BE2C (cell line): ENCODE measurements around the gene TUT4.

Source experiments
- DNase-seq: peaks from one replicate; pipeline ENCODE4 v3.0.0-alpha.2; 2020
- H3K27me3 ChIP-seq: fragments of 250-450 bp; sonication (Bioruptor Pico); 2 replicates; pipeline ENCODE4 v1.5.1; 2020; ENCODE audit warnings: mild to moderate bottlenecking
- H3K36me3 ChIP-seq: fragments of 250-450 bp; sonication (Bioruptor Pico); 2 replicates; pipeline ENCODE4 v1.5.1; 2020; ENCODE audit warnings: mild to moderate bottlenecking
- H3K4me1 ChIP-seq: fragments of 250-450 bp; sonication (Bioruptor Pico); 2 replicates; pipeline ENCODE4 v1.5.1; 2020
- H3K4me3 ChIP-seq: 2 replicates; pipeline ENCODE4 v1.5.1; 2011; ENCODE audit warnings: low read depth, low read length
- H3K9me3 ChIP-seq: fragments of 250-450 bp; sonication (Bioruptor Pico); 2 replicates; pipeline ENCODE4 v1.5.1; 2020
- TF ChIP-seq, protein P1 (sequence below): IDR thresholded peaks from 2 replicates; pipeline ENCODE4 v1.5.1; 2012; ENCODE audit warnings: mild to moderate bottlenecking, low read depth, low read length

Gene TUT4

DNA sequence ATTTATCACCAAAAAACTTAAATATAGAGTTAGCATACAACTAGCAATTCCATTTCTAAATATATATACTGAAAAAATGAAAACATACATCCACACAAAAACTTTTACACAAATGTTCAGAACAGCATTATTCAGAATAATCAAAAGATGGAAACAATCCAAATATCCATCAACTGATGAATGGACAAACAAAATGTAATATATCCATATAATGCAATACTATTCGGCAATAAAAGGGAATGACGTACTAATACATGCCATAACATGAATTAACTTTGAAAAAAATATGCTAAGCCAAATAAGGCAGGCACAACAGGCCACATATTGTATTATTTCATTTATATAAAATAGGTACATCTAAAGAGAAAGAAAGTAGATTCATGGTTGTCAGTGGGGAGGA is 33.9 kb downstream of the TUT4 start:
- Histone ChIP-seq H3K4me3 (no peak overlapping the region), H3K4me1 (no peaks in the 10 kb centered on the region), H3K27me3 (no peaks in the 10 kb centered on the region), H3K9me3 (no peaks in the 10 kb centered on the region), H3K36me3 (no peaks in the 10 kb centered on the region)
- no peak for DNase-seq
- TF ChIP-seq, protein P1, sequence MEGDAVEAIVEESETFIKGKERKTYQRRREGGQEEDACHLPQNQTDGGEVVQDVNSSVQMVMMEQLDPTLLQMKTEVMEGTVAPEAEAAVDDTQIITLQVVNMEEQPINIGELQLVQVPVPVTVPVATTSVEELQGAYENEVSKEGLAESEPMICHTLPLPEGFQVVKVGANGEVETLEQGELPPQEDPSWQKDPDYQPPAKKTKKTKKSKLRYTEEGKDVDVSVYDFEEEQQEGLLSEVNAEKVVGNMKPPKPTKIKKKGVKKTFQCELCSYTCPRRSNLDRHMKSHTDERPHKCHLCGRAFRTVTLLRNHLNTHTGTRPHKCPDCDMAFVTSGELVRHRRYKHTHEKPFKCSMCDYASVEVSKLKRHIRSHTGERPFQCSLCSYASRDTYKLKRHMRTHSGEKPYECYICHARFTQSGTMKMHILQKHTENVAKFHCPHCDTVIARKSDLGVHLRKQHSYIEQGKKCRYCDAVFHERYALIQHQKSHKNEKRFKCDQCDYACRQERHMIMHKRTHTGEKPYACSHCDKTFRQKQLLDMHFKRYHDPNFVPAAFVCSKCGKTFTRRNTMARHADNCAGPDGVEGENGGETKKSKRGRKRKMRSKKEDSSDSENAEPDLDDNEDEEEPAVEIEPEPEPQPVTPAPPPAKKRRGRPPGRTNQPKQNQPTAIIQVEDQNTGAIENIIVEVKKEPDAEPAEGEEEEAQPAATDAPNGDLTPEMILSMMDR: no peak

DNA sequence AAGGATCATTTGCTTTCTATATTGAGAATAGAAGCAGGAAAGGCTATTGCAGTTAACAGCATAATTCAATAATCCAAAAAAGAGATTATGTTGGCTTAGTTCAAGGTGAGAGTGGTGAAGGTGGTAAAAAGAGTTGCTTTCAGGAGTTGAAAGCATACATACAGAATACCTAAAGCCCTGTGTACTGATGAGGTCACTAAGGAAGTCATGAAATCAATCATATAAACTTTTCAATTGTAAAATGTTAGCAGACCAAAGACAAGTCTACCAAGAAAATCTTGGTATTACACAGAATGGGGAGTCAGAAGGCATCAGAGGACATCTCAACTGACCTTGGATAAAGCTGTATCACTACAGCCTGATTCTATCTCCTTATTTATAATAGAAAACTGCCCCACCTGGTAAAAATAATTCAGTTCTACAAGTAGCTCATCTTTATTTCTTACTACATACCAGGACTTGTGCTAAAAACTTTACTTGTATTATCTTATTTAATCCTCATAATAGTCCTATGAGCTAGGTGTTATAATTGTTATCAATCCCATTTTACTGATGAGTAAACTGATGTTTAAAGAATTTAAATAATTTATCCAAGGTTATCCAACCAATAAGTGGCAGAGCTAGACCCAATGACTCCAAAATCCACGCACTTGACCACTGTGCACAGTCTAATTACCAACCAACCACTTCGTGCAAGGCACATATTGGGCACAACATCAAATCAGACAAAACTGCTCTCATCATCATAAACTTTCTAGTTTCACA is 40.9 kb downstream of the TUT4 start:
- TF ChIP-seq, protein P1: no peak
- no peaks in the 10 kb centered on the region for H3K9me3 ChIP-seq
- no peak overlapping the region for H3K4me3 ChIP-seq
- H3K27me3 ChIP-seq: no peaks in the 10 kb centered on the region
- no peaks in the 10 kb centered on the region for H3K36me3 ChIP-seq
- H3K4me1 ChIP-seq: no peaks in the 10 kb centered on the region
- no peak for DNase-seq

DNA sequence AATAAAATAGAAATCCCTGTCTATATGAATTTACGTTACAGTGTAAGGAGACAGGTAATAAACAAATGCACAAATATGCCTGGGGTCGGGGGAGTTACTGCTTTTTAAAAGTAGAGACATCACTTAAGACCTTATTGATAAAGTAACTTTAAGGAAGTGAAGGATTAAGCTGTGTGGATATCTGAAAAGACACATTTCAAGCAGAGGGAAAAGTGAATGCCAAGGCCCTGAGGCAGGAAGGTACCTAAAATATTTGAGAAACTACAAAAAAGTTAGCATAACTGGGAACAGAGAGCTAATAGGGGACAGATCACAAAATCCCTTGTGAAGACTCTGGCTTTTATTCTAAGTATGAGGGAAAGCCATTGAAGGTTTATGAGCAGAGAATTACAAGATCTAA is 41.5 kb downstream of the TUT4 start:
- TF ChIP-seq, protein P1: no peak
- H3K9me3 ChIP-seq: no peaks in the 10 kb centered on the region
- no peak overlapping the region for H3K4me3 ChIP-seq
- H3K36me3 ChIP-seq: no peaks in the 10 kb centered on the region
- no peak for DNase-seq
- no peaks in the 10 kb centered on the region for H3K27me3 ChIP-seq
- no peaks in the 10 kb centered on the region for H3K4me1 ChIP-seq

DNA sequence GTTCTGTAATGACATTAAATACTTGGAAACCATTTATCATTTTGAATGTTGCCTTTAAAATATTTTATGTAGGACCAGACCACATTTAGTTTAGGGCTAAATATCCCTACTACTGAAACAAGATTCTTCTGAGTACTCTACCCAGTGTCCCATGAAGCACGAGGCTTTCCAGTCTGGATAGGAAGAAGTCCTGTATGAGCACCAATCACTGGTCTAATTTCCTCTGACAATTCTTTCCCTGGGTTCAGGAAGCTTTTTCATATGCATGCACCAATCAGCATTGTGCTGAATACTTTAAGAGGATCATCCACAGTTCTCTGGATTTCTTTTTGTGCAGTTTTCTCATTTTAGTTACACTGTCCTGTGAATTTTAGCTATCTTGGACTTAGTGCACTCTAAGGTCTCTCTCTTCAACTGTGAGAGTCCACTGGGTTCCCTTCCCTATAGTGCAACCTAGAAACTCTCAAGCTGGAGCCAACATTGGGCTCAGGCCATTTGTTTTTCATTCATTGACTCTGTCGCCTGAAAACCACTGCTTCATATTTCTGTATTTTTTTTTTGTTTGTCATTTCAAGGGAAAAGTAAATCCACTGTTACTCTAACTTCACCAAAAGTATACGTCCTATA is 45.9 kb downstream of the TUT4 start:
- Histone ChIP-seq H3K4me1 (no peaks in the 10 kb centered on the region), H3K4me3 (no peak overlapping the region), H3K9me3 (no peaks in the 10 kb centered on the region), H3K27me3 (no peaks in the 10 kb centered on the region), H3K36me3 (no peaks in the 10 kb centered on the region)
- TF ChIP-seq, protein P1: no peak
- DNase-seq: no peak

DNA sequence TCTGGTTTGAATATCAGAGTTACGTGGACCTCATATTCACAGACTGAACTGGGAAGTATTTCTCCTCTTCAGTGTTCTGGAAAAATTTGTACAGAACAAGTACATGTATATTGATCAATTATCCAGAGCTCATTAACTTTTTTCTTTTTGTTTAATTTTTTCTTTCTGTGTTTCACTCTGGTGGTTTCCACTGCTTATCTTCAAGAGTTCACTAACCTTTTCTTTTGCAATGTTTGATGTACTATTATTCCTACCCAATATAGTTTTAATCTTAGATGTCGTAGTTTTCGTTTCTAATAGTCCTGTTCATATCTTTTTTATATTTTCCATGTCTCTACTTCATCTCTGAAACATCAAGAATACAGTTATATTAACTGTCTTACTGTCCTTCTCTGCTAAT is 46.5 kb downstream of the TUT4 start:
- Histone ChIP-seq H3K9me3 (no peaks in the 10 kb centered on the region), H3K36me3 (no peaks in the 10 kb centered on the region), H3K4me3 (no peak overlapping the region), H3K27me3 (no peaks in the 10 kb centered on the region), H3K4me1 (no peaks in the 10 kb centered on the region)
- DNase-seq: no peak
- TF ChIP-seq, protein P1: no peak

DNA sequence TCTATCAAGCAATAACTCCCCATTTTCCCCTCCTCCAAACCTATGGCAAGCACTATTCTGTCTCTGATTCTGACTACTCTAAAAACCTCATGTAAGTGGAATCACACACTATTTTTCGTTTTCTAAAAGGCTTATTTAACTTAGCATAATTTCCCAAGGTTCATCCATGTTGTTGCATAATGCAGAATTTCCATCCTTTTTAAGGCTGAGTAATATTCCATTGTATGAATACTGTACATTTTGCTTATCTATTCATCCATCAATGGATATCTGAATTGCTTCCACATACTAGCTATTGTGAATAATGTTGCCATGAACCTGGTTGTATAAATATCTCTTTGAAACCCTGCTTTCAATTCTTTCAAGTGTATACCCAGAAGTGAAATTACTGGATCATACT is 48.2 kb downstream of the TUT4 start:
- Histone ChIP-seq H3K36me3 (no peaks in the 10 kb centered on the region), H3K27me3 (no peaks in the 10 kb centered on the region), H3K4me1 (no peaks in the 10 kb centered on the region), H3K9me3 (no peaks in the 10 kb centered on the region), H3K4me3 (no peak overlapping the region)
- DNase-seq: no peak
- TF ChIP-seq, protein P1: no peak
